ENCODE data around the gene MEGF6.
"Not testable (repeated sequence)": the region's sequence is repeated elsewhere in the genome, so short reads cannot be mapped to it uniquely, and the experiment has no call there.

Gene MEGF6

DNA sequence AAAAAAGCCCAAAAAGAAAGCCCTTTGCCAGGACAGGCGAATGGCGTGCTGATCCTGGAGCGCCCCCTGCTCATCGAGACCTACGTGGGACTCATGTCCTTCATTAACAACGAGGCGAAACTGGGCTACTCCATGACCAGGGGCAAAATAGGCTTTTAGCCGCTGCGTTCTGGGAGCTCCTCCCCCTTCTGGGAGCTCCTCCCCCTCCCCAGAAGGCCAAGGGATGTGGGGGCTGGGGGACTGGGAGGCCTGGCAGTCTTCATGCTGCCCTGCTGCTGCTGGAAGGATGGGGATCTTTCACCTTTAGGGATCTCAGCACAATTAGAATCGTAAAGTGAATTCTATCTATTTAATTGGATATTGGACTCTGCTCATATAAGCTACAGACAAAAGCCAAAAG lies 17.1 kb upstream of the MEGF6 start:
- DNase-seq: no peak

DNA sequence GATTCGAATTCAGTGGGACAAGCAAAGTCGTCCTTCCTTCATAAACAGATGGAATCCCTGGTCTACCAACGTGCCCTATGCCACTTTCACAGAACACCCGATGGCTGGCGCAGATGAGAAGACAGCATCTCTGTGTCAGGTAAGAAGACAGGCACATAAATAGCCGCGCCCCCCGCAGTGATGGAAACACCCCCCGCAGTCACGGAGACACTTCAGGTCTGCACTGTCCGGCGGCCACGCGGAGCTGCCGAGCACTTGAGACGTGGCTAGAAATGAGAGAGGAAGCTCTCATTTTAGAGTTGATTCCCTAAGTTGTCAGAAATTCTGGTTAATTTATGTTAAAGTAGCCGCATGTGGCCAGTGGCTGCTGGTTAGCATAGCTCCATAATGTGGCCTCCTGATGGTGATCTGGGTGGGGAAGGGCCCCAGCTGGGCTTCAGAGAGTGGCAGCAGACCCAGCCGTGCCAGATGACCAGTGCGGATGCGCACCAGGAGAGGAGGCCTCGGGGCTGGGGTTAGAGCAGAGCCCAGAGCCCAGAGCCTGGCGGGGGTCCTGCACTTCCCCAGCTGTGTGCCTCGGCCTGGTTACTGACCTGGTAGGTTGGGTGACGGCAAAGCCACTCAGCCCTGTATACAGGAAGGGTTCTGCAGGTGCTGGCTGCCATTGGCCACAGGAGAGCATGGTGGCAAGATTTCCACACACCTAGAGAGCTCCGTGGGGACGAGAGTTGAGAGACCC lies 16.4 kb upstream of the MEGF6 start:
- no peak for DNase-seq

DNA sequence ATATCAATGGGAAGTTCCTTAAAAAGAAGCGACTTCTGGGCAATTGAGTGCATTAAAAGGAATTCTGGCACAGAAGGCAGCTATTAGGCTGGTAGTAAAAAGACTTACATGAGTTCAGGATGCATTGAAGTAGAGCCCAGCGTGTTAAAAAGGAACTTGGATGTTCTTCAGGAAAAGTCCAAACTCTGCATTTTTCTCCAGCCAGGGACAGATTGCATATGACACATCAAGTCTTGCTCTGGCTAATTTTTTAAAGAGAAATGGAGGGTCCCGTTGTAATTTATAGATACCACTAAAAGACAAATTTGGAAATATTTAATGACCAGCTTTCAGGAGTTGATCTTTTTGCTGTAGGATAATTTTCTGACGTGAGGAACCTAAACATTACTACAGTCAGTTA lies 14.7 kb upstream of the MEGF6 start:
- DNase-seq: no peak

DNA sequence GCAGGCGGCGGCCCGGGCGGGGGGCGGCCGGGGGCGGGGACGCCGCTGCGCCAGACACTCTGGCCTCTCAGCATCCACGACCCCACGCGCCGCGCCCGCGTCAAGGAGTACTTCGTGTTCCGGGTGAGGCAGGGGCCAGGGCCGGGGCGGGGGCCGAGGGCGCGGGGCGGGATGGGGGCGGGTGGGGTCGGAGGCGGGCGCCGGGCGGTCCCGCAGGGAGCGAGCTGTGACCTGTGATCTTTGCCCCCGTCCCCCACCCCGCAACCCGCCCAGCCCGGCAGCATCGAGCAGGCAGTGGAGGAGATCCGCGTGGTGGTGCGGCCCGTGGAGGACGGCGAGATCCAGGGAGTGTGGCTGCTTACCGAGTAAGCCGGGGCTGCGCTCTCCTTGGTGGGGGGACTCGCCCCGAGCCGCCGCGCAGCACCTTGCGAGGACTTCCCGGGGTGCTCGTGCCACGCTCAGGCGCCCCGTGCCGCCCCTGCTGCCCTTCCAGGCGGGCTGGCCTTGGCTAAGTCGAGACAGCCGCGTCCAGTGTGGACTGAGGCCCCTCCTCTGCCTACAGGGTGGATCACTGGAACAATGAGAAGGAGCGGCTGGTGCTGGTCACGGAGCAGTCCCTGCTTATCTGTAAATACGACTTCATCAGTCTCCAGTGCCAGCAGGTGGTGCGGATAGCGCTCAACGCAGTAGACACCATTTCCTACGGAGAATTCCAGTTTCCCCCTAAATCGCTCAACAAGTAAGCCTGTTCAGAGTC lies 14.0 kb upstream of the MEGF6 start:
- no peak for DNase-seq

DNA sequence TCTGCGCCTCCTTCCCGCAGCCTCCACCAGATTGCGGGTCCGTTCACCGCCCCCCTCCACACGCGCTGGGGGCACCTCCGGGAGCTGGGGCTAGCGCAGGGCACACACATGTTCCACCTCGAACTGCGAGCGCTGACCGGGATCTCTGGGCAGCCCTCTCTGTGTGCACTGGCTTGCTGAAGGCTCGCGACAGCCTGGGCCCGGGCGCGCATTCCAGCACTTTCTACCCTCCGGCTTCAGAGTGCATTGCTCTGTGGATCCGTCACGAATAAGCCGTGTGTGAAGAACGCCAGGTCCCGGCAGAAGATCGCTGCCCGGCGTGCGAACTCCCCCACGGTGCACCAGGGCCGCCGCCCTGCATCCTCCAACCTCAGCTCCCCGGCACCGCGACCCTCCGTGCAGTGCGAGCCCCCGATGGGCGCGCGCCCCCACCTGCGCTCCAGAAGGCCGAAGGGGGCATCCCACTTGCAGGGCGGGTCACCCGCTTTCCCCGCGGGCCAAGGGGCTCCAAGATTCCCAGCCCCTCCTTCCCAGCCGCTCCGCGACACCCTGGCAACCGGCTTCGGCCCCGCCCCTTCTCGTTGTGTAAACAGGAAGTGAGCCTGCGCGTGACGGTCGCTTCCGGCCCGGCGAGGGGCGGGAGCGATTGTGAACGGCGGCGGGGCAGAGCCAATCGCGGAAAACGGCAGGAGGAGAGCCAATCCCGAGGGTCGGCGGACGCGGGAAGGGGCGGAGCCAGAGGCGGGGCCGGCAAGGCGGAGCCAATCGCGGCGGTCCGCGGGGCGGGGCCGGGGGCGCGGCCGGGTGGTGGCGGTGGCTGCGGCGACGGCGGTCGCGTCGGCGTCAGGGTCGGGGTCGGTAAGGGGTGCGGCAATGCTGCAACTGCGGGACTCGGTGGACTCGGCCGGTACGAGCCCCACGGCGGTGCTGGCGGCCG lies 13.2 kb upstream of the MEGF6 start, which contains the start of gene TPRG1L:
Gene TPRG1L (plus strand): TSS at position 816 of the 937 bp plus-strand sequence. CDS start 58 bp downstream, at position 874.
- peak; percentile 79 for DNase-seq

DNA sequence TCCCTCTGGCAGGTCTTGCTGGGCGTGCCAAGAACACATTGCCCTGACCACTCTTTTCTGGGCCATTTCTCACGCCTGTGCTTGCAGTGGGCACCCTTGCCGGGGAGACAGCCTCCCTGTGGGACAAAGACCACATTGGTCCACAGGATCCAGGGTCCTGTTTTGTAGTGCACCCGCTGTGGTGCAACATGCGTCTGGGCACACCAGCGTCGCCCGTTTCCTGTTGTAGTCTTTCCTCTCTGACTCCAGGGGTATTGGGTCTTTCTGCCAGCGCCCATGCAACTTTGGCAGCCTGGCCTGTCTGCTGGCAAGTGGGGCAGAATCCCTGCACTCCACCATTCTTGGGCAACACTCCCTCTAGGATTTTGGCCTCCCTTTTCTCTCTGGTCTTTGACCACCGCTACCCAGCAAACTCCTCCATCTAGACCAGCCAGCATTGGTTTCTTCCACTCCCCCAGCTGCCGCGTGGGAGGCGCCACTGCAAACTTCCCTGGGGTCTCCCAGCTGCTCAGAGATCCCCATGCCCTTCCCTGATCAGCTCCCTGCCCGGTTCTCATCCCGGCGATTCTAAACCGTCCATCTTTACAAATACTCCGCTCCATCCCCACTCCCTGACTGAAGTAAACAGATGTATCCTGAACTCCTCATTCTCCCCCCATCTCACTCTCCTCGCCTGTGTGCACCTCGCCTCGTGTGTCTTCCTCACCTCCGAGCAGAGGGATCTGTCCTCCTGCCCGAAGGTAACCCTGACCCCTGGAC lies 12.3 kb upstream of the MEGF6 start:
- DNase-seq: no peak

DNA sequence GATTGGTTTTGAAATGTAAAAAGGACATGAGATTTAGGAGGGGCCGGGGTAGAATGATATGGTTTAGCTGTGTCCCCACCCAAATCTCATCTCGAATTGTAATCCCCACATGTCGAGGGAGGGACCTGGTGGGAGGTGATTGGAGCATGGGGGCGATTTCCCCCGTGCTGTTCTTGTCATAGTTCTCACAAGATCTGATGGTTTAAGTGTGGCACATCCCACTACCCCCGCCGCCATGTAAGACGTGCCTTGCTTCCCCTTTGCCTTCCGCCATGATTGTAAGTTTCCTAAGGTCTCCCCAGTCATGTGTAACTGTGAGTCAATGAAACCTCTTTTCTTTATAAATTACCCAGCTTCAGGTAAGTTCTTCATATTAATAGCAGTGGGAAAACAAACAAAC lies 10.8 kb upstream of the MEGF6 start:
- DNase-seq: not testable (repeated sequence)

DNA sequence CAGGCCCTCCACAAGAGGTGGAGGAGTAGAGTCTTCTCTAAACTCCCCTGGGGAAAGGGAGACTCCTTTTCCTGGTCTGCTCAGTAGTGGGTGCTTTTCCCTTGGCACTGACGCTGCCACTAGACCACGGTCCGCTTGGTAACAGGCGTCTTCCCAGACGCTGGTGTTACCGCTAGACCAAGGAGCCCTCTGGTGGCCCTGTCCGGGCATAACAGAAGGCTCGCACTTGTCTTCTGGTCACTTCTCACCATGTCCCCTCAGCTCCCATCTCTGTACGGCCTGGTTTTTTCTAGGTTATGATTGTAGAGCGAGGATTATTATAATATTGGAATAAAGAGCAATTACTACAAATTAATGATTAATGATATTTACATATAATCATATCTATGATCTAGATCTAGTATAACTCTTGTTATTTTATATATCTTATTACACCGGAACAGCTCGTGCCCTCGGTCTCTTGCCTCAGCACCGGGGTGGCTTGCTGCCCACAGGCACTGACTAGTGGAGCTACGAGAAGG lies 9.9 kb upstream of the MEGF6 start:
- DNase-seq: not testable (repeated sequence)

DNA sequence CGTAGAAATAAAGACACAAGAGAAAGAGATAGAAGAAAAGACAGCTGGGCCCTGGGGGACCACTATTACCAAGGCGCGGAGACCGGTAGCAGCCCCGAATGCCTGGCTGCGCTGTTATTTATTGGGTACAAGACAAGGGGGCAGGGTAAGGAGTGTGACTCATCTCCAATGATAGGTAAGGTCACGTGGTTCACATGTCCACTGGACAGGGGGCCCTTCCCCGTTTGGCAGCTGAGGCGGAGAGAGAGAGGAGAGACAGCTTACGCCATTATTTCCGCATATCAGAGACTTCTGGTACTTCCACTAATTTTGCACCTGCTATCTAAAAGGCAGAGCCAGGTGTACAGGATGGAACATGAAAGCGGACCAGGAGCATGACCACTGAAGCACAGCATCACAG lies 9.4 kb upstream of the MEGF6 start:
- no peak for DNase-seq

DNA sequence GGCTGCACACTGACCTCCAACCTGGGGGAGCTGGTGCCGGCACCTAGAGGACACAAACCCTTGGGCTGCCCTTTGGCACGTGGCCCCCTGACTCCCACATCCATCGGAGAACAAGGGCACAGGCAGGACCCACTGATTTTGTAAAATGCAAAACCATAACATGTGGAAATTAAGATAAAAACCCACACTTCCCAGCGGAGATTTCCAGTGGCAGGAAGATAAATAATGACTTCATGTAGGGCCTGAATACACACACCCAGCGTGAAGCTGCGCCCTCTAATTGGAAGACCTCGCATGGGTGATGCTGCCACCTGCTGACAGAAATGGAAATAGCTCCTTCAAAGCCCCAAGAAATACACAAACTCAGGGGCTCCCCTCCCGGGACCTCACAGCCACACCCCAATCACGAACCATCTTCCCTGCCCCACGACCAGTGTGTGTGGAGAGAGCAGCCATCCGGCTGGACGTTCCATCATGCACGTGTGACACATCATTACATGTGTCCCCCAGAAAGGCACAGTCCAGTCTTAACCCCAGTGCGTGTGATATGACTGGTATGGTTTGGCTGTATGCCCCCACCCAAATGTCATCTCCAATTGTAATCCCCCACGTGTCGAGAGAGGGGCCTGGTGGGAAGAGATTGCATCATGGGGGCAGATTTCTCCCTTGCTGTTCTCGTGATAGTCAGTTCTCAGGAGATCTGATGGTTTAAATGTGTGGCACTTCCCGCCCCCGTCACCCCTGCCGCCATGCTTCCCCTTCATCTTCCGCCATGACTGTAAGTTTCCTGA lies 7.8 kb upstream of the MEGF6 start:
- peak; percentile 54 for DNase-seq

DNA sequence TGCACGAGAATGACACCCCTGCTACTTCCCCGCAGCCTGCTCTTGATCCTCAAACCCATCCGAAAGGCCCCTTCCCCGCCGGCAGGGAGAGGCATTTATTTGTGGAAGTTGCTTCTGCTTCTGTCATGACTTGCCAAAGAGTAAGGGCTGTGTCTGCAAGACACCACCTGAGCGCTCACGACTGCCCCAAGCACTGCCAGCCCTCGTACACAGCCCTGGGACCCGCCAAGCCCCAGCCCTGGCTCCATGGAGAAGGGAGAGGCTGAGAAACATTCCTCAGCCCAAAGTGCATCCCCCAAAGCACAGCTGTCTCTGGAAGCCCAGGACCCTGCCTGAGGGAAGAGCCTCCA lies 7.2 kb upstream of the MEGF6 start:
- no peak for DNase-seq

DNA sequence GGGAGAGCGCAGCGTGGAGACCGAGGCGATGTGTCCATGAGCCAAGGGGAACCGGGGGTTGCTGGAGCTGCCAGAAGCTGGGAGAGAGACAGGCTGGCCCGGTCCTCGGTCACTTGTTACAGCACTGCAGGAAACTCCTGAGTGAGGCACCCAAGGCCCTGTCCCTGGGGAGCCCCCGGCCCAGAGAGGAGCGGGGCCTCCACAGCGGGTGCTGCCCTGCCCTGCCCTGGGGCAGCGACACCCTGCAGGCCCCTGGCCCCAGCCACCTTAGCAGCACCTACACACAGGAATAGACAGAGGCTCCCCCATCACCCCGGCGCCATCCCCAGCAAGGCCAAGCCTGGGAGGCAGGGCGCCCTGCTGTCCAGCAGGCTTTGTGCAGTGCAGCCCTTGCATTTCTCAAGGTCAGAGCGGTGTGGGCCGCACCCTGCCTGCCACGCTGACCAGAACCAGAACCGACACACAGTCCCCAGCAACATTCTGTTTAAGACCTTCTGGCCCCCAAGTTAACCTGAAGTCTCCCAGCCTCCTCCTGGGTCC lies 6.6 kb upstream of the MEGF6 start:
- no peak for DNase-seq

DNA sequence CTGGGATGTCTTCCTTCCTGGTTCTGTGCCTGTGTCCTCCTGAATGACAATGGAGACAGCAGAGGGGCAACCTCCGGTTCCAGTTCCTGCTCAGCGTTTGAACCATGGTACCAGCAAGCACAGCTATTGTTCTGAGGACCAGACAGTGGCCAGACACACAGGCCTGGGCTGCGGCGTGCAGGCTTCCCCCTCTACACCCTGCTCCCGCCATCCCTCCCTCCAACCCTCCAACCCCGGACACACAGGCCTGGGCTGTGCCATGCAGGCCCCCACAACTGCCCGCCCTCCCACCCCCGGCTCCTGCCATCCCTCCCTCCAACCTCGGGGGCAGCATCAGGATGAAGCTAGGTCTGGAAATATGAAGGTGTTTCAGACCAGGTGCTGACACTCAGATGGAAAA lies 5.6 kb upstream of the MEGF6 start:
- DNase-seq: no peak

DNA sequence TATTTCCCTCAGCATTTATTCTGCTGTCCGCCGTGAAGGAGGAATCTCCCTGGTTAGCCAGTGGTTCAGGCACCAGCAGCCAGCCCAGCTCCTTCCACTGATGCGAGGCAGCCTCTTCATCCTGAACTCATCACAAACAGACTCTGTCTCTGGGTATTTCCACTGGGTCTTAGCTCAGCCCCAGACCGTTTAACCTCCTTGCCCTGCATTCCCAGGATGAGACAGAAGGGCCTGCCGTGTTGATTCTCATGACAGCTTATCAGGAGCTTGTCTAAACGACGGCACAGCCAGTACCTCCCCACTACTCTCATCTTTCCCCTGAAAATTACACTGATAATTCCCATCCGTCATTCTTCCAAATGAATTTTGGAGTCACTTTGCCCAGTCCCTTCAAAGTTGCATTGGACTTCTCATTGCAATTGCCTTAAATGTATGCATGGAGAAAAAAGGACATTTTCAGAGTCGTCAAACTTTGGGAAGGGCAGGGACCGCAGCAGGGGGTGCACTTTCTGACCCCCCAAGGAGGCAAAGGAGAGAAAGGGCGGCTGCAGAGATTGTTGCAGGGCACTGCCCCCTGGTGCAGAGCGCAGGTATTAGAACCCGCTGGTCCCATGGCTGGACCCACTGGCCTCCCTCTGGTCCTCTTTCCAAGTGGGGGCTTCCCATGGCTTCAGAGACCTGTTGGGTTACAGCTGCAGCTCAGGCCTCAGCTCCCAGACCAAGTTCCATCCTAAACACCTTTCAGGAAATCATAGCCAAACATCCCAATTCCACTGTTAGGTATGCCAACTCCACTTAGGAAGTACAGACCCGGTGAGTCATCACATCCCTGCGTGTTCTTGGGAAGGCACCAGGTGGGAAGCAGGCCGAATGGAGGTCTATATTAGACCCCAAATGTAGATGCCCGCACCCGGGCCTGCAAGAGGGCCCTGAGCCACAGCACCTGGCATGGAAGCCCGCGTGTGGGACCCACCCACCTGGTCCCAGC lies 3.7 kb upstream of the MEGF6 start:
- no peak for DNase-seq

DNA sequence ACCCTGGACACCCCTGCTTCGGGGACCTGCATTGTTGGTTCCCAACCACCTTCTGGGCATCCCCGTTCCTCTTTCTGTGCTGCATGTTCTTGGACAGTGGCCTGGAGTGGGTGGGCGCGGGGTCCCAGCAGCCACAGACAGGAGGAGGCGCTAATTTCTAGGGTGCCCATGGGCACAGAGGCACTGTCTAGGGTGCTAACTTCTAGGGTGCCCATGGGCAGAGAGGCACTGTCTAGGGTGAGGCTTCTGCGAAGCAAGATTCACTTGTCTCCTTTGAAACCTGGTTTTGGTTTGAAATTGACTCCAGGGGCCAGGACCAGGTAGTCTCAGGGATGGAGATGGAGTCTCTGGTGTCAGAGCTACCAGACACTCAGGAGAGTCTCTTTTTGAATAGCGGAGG lies 815 bp upstream of the MEGF6 start:
- no peak for DNase-seq

DNA sequence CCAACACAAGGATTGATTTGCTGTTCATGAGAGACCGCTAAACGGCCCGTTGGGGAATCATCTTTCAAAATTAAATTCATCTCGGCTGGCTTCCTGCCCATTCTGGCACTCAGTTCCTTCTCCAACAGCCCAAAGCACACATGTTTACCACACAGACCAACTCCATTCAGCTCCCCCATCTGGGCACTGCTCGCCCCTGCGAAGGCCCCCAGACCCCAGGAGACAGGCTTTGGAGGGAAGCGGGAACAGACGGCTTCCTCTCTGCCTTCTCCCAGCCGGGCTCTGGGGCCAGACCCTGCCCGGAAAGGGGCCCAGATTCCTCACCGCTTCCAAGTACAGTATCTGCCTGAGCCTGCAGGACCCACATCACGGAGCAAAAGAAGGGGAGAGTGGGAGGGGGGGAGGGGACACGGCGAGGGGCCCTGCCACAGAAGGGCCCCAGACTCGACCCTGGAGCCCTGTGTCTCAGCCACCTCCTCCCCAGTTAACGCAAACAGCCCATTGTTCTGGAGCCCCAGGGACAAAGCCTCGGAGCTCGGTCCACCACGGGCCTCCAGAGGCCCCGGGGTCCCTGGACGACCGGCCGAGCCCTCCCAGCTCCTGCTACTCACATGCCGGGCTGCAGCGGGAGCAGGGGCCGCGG lies 660 bp downstream of the MEGF6 start:
- DNase-seq: peak; percentile 46

DNA sequence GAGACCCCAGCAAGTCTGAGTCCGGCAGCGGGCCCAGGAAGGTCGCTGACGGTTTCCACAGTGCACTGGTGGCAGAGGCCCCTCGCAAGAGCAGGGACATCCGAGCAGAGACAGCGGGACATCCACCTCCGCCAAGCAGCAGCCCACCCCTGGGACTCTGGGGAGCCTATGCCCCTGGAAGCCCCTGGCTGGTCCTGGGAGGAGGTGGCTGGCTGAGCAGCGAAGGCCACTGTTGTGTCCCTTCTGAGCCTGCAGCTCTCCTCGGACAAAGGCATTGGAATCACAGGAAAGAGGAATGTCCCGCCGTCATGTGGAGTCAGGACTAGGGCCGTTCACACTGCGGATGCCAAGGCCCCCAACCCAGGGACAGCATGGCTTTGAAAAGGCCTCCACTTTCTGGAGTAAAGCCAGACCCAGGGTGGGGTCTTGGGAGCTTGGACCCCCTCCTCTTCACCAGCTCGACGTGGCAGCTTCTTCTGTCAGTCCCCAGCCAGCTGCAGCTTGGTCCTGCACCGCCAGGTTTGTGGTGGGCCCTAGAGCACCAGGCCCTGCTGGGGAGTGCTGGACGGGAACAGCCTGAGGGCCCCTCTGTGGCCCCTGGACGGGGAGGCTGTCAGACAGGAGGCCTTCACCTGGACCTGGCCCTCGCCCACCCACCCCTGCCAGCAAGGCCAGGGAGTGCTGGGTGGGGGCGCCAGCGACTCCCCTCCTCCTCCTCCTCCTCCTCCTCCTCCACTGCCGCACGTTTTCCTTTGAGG lies 1.4 kb downstream of the MEGF6 start:
- DNase-seq: no peak

DNA sequence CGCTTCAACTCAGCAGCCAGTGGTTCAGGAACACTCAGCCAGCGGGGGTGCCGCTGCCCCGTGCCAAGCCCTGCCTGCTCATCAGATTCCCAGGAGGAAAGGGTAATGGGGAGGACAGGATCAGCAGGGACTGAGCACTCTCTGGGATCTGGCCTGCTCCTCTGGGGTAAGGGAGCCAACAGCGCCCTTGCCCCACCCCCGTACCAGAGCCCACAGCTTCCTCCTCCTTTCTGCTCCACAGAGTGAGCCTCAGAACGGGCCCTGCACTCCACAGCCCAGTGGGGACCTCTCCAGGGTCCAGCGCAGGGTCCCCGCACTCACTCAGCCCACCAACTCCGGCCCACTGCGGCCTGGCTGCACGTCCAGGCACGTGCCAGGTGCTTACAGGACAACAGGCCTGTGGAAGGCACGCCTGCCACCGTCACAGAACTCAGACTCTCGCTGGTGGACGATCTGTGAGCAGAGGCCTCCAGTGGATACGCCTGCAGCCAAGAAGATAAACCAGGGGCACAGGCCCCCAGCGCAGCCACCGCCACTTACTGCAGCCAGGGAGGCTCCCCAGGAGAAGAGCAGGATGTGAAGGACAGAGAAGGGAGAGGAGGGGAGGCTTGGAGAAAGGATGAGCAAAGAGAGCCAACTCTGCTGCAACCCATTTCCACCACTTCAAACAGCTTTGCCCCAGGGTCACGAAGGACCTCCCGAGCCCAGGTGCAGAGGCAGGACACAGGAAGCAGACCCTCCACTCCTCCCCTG lies 2.1 kb downstream of the MEGF6 start:
- no peak for DNase-seq

Data from NCI-H1694 (cell line).